PFSK-1 (cell line): ENCODE results near the gene FOS.

Source experiments
- FOXP2 ChIP-seq: optimal IDR thresholded peaks from 2 replicates; pipeline ENCODE3; 2011; ENCODE audit warnings: borderline replicate concordance, control low read depth, inconsistent platforms; ENCODE audit not compliant: insufficient read depth; ENCODE audit errors: extremely low read length, extremely low read depth
- POLR2AphosphoS5 ChIP-seq: IDR thresholded peaks from 2 replicates; pipeline ENCODE4 v1.6.1; 2012; ENCODE audit warnings: low read depth, mild to moderate bottlenecking, control low read depth, low read length, moderate library complexity
- SIN3A ChIP-seq: IDR thresholded peaks from 2 replicates; pipeline ENCODE4 v1.6.1; 2012; ENCODE audit warnings: mild to moderate bottlenecking, low read length, moderate library complexity, borderline replicate concordance; ENCODE audit not compliant: insufficient read depth
- TAF1 ChIP-seq: IDR thresholded peaks from 2 replicates; pipeline ENCODE4 v1.6.1; 2012; ENCODE audit warnings: low read length, control low read depth, borderline replicate concordance; ENCODE audit not compliant: insufficient read depth
- TF ChIP-seq, protein P1 (sequence below), 2 experiments: IDR thresholded peaks; 2 replicates each; pipeline versions ENCODE4 v1.6.1 to v1.8.0; 2011 to 2012; ENCODE audit warnings: low read depth in 2 of 2, low read length in 2 of 2, control low read depth in 1 of 2, inconsistent platforms in 1 of 2, mild to moderate bottlenecking in 1 of 2, moderate library complexity in 1 of 2; ENCODE audit not compliant: insufficient read depth in 1 of 2

Gene FOS

DNA sequence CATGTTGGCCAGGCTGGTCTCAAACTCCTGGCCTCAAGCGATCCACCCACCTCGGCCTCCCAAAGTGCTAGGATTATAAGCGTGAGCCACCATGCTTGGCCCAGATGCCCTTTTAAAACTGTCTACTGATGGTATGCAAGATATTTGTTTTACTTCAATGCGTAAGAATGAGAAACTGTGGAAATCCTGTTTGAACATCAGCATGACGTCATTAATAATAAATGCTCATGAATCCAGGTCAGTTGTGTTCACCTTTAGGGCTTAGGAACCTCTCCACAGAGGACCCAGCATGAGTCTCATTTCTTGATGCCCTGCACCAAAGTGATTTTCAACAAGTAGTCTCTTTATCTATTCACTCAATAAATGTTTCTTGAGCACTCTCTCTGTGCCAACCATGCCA lies 34.5 kb upstream of the FOS start:
- TF ChIP-seq, protein P1, sequence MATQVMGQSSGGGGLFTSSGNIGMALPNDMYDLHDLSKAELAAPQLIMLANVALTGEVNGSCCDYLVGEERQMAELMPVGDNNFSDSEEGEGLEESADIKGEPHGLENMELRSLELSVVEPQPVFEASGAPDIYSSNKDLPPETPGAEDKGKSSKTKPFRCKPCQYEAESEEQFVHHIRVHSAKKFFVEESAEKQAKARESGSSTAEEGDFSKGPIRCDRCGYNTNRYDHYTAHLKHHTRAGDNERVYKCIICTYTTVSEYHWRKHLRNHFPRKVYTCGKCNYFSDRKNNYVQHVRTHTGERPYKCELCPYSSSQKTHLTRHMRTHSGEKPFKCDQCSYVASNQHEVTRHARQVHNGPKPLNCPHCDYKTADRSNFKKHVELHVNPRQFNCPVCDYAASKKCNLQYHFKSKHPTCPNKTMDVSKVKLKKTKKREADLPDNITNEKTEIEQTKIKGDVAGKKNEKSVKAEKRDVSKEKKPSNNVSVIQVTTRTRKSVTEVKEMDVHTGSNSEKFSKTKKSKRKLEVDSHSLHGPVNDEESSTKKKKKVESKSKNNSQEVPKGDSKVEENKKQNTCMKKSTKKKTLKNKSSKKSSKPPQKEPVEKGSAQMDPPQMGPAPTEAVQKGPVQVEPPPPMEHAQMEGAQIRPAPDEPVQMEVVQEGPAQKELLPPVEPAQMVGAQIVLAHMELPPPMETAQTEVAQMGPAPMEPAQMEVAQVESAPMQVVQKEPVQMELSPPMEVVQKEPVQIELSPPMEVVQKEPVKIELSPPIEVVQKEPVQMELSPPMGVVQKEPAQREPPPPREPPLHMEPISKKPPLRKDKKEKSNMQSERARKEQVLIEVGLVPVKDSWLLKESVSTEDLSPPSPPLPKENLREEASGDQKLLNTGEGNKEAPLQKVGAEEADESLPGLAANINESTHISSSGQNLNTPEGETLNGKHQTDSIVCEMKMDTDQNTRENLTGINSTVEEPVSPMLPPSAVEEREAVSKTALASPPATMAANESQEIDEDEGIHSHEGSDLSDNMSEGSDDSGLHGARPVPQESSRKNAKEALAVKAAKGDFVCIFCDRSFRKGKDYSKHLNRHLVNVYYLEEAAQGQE (IDR thresholded peaks at IDR 0.05; ENCODE audit: insufficient read depth in 1 of 2, low read depth in 2 of 2, low read length in 2 of 2): no peak
- no peak for TF ChIP-seq TAF1
- TF ChIP-seq FOXP2: no peak
- TF ChIP-seq POLR2AphosphoS5: no peak
- TF ChIP-seq SIN3A: no peak

DNA sequence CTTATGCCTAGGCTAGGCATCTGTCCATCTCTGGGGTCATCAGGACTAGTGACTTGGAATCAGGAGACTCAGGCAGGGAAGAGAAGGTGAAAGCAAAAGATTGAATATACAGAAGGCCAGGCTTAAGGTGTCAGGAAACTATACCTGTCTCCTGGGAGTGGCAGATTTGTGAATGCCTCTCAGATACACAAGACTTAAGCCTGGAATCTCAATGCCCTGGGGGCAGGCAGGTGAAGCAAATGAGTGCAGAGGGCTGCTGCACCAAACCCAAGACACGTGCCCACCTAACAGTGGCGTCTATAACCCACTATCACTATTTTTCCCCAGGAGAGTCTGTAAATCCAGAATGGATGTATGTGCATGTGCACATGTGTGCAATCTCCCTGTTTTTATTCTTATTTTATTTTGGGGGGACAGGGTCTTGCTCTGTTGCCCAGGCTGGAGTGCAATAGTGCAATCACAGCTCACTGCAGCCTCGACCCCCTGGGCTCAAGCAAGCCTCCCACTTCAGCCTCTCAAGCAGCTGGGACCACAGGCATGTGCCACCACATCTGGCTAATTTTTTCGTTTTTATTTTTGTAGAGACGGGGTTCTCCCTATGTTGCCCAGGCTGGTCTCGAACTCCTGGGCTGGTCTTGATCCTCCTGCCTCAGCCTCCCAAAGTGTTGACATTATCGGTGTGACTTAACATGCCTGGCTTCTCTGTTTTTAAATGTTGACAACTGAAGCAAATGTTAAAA lies 31.9 kb upstream of the FOS start:
- TF ChIP-seq POLR2AphosphoS5: no peak
- TF ChIP-seq, protein P1 (IDR thresholded peaks at IDR 0.05; ENCODE audit: insufficient read depth in 1 of 2, low read depth in 2 of 2, low read length in 2 of 2): no peak
- TF ChIP-seq FOXP2: no peak
- TF ChIP-seq TAF1: no peak
- no peak for TF ChIP-seq SIN3A

DNA sequence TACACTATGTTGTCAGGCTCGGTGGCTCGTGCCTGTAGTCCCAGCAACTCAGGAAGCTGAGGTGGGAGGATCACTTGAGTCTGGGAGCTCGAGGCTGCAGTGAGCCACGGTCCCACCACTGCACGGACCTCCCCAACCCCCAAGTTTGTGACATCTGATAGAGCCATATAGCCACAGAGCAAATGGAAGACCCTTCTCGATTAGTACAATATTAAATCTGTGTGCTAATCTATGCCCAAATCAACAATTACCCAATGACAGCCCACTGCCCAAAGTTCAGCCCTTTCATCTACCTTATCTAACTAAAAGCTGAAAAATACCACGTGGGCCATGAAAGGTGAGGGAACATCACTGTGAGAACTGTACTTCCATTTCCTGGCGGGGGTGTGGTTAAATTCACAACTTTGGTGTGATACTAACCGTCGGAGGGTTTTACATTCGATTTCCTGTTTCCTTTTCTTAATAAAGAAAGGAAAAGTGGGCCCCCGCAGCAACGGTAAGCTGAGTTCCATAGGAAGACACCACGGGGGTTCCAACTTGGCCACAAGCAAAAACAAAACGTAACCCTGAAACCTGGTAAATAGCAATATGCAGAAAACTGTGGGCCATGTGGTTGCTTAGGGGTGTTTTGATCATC lies 31.2 kb upstream of the FOS start:
- TF ChIP-seq TAF1 (no peak), FOXP2 (no peak), SIN3A (no peak), POLR2AphosphoS5 (no peak)
- TF ChIP-seq, protein P1 (IDR thresholded peaks at IDR 0.05; ENCODE audit: insufficient read depth in 1 of 2, low read depth in 2 of 2, low read length in 2 of 2): no peak

DNA sequence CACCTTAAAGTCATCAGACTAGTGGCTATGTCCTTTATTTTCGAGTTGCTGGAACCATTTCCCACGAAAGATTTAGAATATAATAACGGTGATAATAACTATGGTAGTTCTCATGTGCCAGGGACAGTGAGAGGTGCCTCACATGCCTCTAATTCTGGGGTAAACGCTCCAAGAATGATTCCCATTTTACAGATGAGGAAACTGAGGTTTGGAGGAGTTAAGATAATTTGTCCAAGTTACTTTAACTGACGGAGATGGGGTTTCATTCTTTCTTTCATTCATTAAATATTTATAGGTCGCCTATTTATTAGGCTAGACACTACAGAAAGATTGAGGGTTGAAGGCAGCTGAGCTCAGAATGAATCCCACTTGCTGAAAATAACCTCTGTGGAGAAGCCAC lies 30.7 kb upstream of the FOS start:
- TF ChIP-seq SIN3A (no peak), TAF1 (no peak)

DNA sequence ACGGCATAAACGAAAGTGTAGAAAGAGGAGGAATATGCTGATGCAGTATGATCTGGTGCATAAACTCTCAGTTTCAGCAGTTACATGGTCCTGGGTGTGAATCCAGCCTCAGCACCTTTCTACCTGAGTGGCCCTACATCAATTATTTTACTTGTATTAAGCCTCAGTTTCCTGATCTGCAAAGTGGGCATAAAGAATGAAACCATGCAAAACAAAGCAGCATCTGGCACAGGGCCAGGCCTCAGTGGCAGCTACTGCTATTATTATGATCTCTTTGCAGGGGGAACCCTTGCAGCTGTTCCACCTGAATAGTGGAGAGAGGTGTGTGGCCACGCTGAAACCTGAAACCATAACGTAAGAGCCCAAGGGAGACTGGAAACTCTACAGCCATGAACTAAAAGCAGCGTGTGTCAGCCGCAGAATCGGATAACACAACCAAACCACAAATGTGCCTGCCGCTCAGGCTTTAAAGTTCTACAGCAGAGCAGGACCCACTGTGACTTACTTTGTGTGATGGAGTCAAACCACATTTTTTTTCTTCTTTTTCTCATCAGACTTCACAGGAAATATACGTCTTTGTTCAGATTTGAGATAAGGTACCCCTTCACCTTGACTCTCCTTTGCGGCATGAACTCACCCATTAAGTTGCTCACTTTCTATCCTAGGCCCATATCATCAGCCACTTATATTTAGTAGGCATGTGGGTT lies 29.2 kb upstream of the FOS start:
- TF ChIP-seq POLR2AphosphoS5: no peak
- TF ChIP-seq TAF1: no peak
- no peak for TF ChIP-seq FOXP2
- TF ChIP-seq SIN3A: no peak
- TF ChIP-seq, protein P1 (IDR thresholded peaks at IDR 0.05; ENCODE audit: insufficient read depth in 1 of 2, low read depth in 2 of 2, low read length in 2 of 2): no peak
